A673 (cell line): ENCODE data around the gene SDC4. TPM values are rescaled to one million over a fixed set of nuclear protein-coding genes. Genes with fewer than 3 reads are reported as not detected.
A peak's percentile ranks its signal among the peaks of the same experiment; 100 is the strongest.

Experiments used
- BruUV-seq: library from RNA; stranded (reverse); fragments of 400-500 nt; replicated peaks from 2 replicates; lab custom pipeline; 2021; lab: Mats Ljungman, UMichigan
- CTCF ChIA-PET: fragments of 300-600 bp; sonication (Branson Sonifier 250); formaldehyde crosslinking; loops from one replicate; lab custom pipeline; 2022; ENCODE audit warnings: antibody characterized with exemption; lab: Charles Lee
- POLR2A ChIA-PET: fragments of 300-600 bp; sonication (Branson Sonifier 250); formaldehyde crosslinking; loops from one replicate; lab custom pipeline; 2022; ENCODE audit warnings: antibody characterized with exemption; ENCODE audit not compliant: low non-redundant PET; lab: Charles Lee
- DNase-seq: peaks from one replicate; pipeline ENCODE4 v3.0.0-alpha.2; 2015; ENCODE audit warnings: low spot score
- H3K27ac ChIP-seq: fragments of 200-600 bp; sonication (generic); 2 replicates; pipeline ENCODE4 v1.5.1; 2016; ENCODE audit warnings: mixed run types, low read depth, mild to moderate bottlenecking, mixed read lengths, antibody characterized with exemption, low read length; ENCODE audit not compliant: poor library complexity, severe bottlenecking
- H3K27me3 ChIP-seq: fragments of 200-600 bp; sonication (generic); replicated peaks from 2 replicates; pipeline ENCODE4 v1.6.1; 2017; ENCODE audit warnings: mixed run types, low read depth, mild to moderate bottlenecking, mixed read lengths, antibody characterized with exemption, low read length; ENCODE audit not compliant: insufficient read depth, poor library complexity
- H3K36me3 ChIP-seq: fragments of 200-600 bp; sonication (generic); 2 replicates; pipeline ENCODE4 v1.6.1; 2016; ENCODE audit warnings: mixed run types, mild to moderate bottlenecking, mixed read lengths, antibody characterized with exemption, low read length; ENCODE audit not compliant: insufficient read depth, poor library complexity, severe bottlenecking
- H3K4me1 ChIP-seq: fragments of 200-600 bp; sonication (generic); 2 replicates; pipeline ENCODE4 v1.6.1; 2017; ENCODE audit warnings: mixed run types, mild to moderate bottlenecking, mixed read lengths, antibody characterized with exemption, low read length; ENCODE audit not compliant: insufficient read depth, poor library complexity, severe bottlenecking
- H3K4me3 ChIP-seq: fragments of 200-600 bp; sonication (generic); 2 replicates; pipeline ENCODE4 v1.5.1; 2016; ENCODE audit warnings: low read depth, mixed run types, mild to moderate bottlenecking, mixed read lengths, low read length; ENCODE audit not compliant: poor library complexity, severe bottlenecking
- H3K9me3 ChIP-seq: fragments of 200-600 bp; sonication (generic); 2 replicates; pipeline ENCODE4 v1.6.1; 2016; ENCODE audit warnings: mixed run types, low read depth, mild to moderate bottlenecking, mixed read lengths, antibody characterized with exemption, low read length; ENCODE audit not compliant: poor library complexity, severe bottlenecking
- CTCF ChIP-seq: fragments of 300-800, 200-600 bp; sonication (generic); conservative IDR thresholded peaks from 2 replicates; pipeline ENCODE4 v1.5.1; 2017; ENCODE audit warnings: low read depth, mild to moderate bottlenecking, antibody characterized with exemption, low read length, moderate library complexity, mixed read lengths
- EZH2 ChIP-seq: fragments of 200-600 bp; sonication (generic); IDR thresholded peaks from 2 replicates; pipeline ENCODE4 v1.6.1; 2017; ENCODE audit warnings: borderline replicate concordance, low read depth, mild to moderate bottlenecking, mixed read lengths, antibody characterized with exemption, low read length; ENCODE audit not compliant: poor library complexity, severe bottlenecking
- intact Hi-C: fragments of 100-400 bp; cut with micrococcal nuclease; formaldehyde crosslinking; loops from one replicate; pipeline ENCODE4 v1.10.0; 2022; ENCODE audit not compliant: unreplicated experiment
- total RNA-seq: library from RNA; stranded (reverse); gene quantifications from 2 replicates; pipeline ENCODE4 v1.2.3, GENCODE V29; 2021

Gene SDC4
- total RNA-seq, 1 experiment from 2014 or later: 16.3 TPM

- CTCF ChIA-PET: interaction anchor here (0.9 kb wide), 1 partner anchor 10 kb away, joined by 3 read pairs; no protein-coding TSS in a partner anchor
- intact Hi-C loops: no loop called here
- Histone ChIP-seq H3K27me3 (no peaks in the 10 kb centered on the region), H3K27ac (no peak overlapping the region), H3K36me3 (no peaks in the 10 kb centered on the region), H3K4me1 (peaks cover 30% of the 10 kb centered on the region), H3K9me3 (no peaks in the 10 kb centered on the region), H3K4me3 (no peak overlapping the region)
- no TSS peak for BruUV-seq
- TF ChIP-seq CTCF (no peak), EZH2 (no peak)
- peak; percentile 65 for DNase-seq
- POLR2A ChIA-PET: no interaction called here
Measured at GRCh38 chr20:45303586-45304463, 44.4 kb downstream of the SDC4 start.

- H3K4me3 ChIP-seq: no peak overlapping the region
- H3K9me3 ChIP-seq: no peaks in the 10 kb centered on the region
- no peak overlapping the region for H3K27ac ChIP-seq
- intact Hi-C loops: no loop called here
- ChIA-PET POLR2A (no interaction called here), CTCF (interaction anchor here (0.7 to 2.0 kb wide), 4 partner anchors 8 to 201 kb away, joined by 3 to 15 read pairs (median 4); no protein-coding TSS in a partner anchor)
- DNase-seq: peak; percentile 79
- no peaks in the 10 kb centered on the region for H3K36me3 ChIP-seq
- no peaks in the 10 kb centered on the region for H3K27me3 ChIP-seq
- H3K4me1 ChIP-seq: peaks cover 30% of the 10 kb centered on the region
- no peak for TF ChIP-seq CTCF
- no peak for TF ChIP-seq EZH2
- no TSS peak for BruUV-seq
Measured at GRCh38 chr20:45301824-45302271, 46.4 kb downstream of the SDC4 start.

- Histone ChIP-seq H3K27ac (no peak overlapping the region), H3K4me3 (no peak overlapping the region), H3K4me1 (peaks cover 30% of the 10 kb centered on the region), H3K27me3 (no peaks in the 10 kb centered on the region), H3K9me3 (no peaks in the 10 kb centered on the region), H3K36me3 (no peaks in the 10 kb centered on the region)
- intact Hi-C loops: no loop called here
- peak; percentile 79 for DNase-seq
- TF ChIP-seq CTCF: peak; percentile 60
- no peak for TF ChIP-seq EZH2
- BruUV-seq: no TSS peak
- ChIA-PET POLR2A (no interaction called here), CTCF (interaction anchor here (0.7 to 1.7 kb wide), 5 partner anchors 10 to 257 kb away, joined by 3 to 14 read pairs (median 4); no protein-coding TSS in a partner anchor)
Measured at GRCh38 chr20:45300961-45301360, 47.3 kb downstream of the SDC4 start.
